Activated T-helper 2 cell treated with anti-CD3 and anti-CD28 coated beads, Interferon-gamma antibody, Interleukin-2, Interleukin-4, amounts not matched to agents 10 μg/mL and 5 μg/mL and 100 μg/mL, durations not matched to agents 14 hours and 24 hours and 36 hours (primary cell): ENCODE data around the gene CEP170B. TPM values are rescaled to one million over a fixed set of nuclear protein-coding genes. Genes with fewer than 3 reads are reported as not detected.
"Not testable (repeated sequence)": the region's sequence is repeated elsewhere in the genome, so short reads cannot be mapped to it uniquely, and the experiment has no call there.

Source experiments
- DNase-seq: peaks from one replicate; pipeline ENCODE4 v3.0.0; 2021; ENCODE audit warnings: low spot score
- H3K27ac Mint-ChIP-seq: one replicate; pipeline ENCODE4 v1.8.0; 2021; ENCODE audit warnings: mixed read lengths
- H3K27me3 Mint-ChIP-seq: one replicate; pipeline ENCODE4 v1.8.0; 2021; ENCODE audit warnings: low read depth, mixed read lengths
- H3K36me3 Mint-ChIP-seq: one replicate; pipeline ENCODE4 v1.8.0; 2021; ENCODE audit warnings: low read depth, mixed read lengths
- H3K4me1 Mint-ChIP-seq: one replicate; pipeline ENCODE4 v1.8.0; 2021; ENCODE audit warnings: low read depth, mixed read lengths
- H3K4me3 Mint-ChIP-seq: one replicate; pipeline ENCODE4 v1.8.0; 2021; ENCODE audit warnings: low read depth, mild to moderate bottlenecking, moderate library complexity, mixed read lengths
- H3K9me3 Mint-ChIP-seq: one replicate; pipeline ENCODE4 v1.8.0; 2021; ENCODE audit warnings: mixed read lengths
- intact Hi-C: fragments of 100-400 bp; cut with micrococcal nuclease; formaldehyde crosslinking; loops from one replicate; pipeline ENCODE4 v1.15.1; 2023
- total RNA-seq: library from RNA; stranded (reverse); gene quantifications from 2 replicates; pipeline ENCODE4 v1.2.3, GENCODE V29; 2022

The CEP170B gene
- total RNA-seq, 1 donor from 2014 or later = 8.5 TPM

GRCh38 chr14:104897330-104898194 lies 32.5 kb downstream of the CEP170B start:
- H3K27ac Mint-ChIP-seq = no peak overlapping the region
- no peak overlapping the region for H3K4me3 Mint-ChIP-seq
- no peak for DNase-seq
- intact Hi-C loops = no loop called here
- peaks cover 1% of the 10 kb centered on the region for H3K4me1 Mint-ChIP-seq
- H3K27me3 Mint-ChIP-seq = peaks cover 8% of the 10 kb centered on the region
- no peaks in the 10 kb centered on the region for H3K36me3 Mint-ChIP-seq
- no peaks in the 10 kb centered on the region for H3K9me3 Mint-ChIP-seq

- DNase-seq = no peak
- peaks cover 8% of the 10 kb centered on the region for H3K27me3 Mint-ChIP-seq
- peaks cover 1% of the 10 kb centered on the region for H3K4me1 Mint-ChIP-seq
- H3K4me3 Mint-ChIP-seq = no peak overlapping the region
- H3K36me3 Mint-ChIP-seq = no peaks in the 10 kb centered on the region
- intact Hi-C loops = no loop called here
- H3K27ac Mint-ChIP-seq = no peak overlapping the region
- H3K9me3 Mint-ChIP-seq = no peaks in the 10 kb centered on the region
Measured at GRCh38 chr14:104898195-104898558, 33.1 kb downstream of the CEP170B start.

GRCh38 chr14:104898870-104899510 lies 33.9 kb downstream of the CEP170B start:
- no peaks in the 10 kb centered on the region for H3K9me3 Mint-ChIP-seq
- DNase-seq = no peak
- peaks cover 16% of the 10 kb centered on the region for H3K27me3 Mint-ChIP-seq
- H3K36me3 Mint-ChIP-seq = no peaks in the 10 kb centered on the region
- H3K4me3 Mint-ChIP-seq = no peak overlapping the region
- peaks cover 1% of the 10 kb centered on the region for H3K4me1 Mint-ChIP-seq
- H3K27ac Mint-ChIP-seq = no peak overlapping the region
- intact Hi-C loops = no loop called here

- intact Hi-C loops = no loop called here
- Mint-ChIP-seq H3K4me3 (no peak overlapping the region), H3K9me3 (no peaks in the 10 kb centered on the region), H3K4me1 (peaks cover 1% of the 10 kb centered on the region), H3K27ac (no peak overlapping the region), H3K27me3 (peaks cover 24% of the 10 kb centered on the region), H3K36me3 (no peaks in the 10 kb centered on the region)
- no peak for DNase-seq
Measured at GRCh38 chr14:104899781-104900180, 34.7 kb downstream of the CEP170B start.

GRCh38 chr14:104900639-104901512 lies 35.8 kb downstream of the CEP170B start:
- H3K4me1 Mint-ChIP-seq = peaks cover 1% of the 10 kb centered on the region
- intact Hi-C loops = no loop called here
- H3K36me3 Mint-ChIP-seq = no peaks in the 10 kb centered on the region
- H3K4me3 Mint-ChIP-seq = no peak overlapping the region
- H3K27ac Mint-ChIP-seq = no peak overlapping the region
- H3K9me3 Mint-ChIP-seq = no peaks in the 10 kb centered on the region
- H3K27me3 Mint-ChIP-seq = peaks cover 25% of the 10 kb centered on the region
- DNase-seq = no peak

- peaks cover 27% of the 10 kb centered on the region for H3K27me3 Mint-ChIP-seq
- DNase-seq = no peak
- H3K4me1 Mint-ChIP-seq = peaks cover 1% of the 10 kb centered on the region
- H3K9me3 Mint-ChIP-seq = no peaks in the 10 kb centered on the region
- H3K4me3 Mint-ChIP-seq = no peak overlapping the region
- no peaks in the 10 kb centered on the region for H3K36me3 Mint-ChIP-seq
- H3K27ac Mint-ChIP-seq = no peak overlapping the region
- intact Hi-C loops = no loop called here
Measured at GRCh38 chr14:104903990-104904389, 38.9 kb downstream of the CEP170B start.

- H3K27ac Mint-ChIP-seq, H3K9me3 Mint-ChIP-seq, H3K36me3 Mint-ChIP-seq, H3K4me3 Mint-ChIP-seq, H3K4me1 Mint-ChIP-seq, DNase-seq, intact Hi-C loops: not testable (repeated sequence)
- peaks cover 27% of the 10 kb centered on the region for H3K27me3 Mint-ChIP-seq
Measured at GRCh38 chr14:104904650-104905578, 39.8 kb downstream of the CEP170B start.

GRCh38 chr14:104905579-104905933 lies 40.5 kb downstream of the CEP170B start:
- intact Hi-C loops, H3K9me3 Mint-ChIP-seq, H3K4me1 Mint-ChIP-seq, DNase-seq, H3K36me3 Mint-ChIP-seq, H3K27ac Mint-ChIP-seq, H3K4me3 Mint-ChIP-seq: not testable (repeated sequence)
- H3K27me3 Mint-ChIP-seq = peaks cover 27% of the 10 kb centered on the region

- intact Hi-C loops = no loop called here
- H3K36me3 Mint-ChIP-seq = no peaks in the 10 kb centered on the region
- DNase-seq = no peak
- H3K4me1 Mint-ChIP-seq = no peaks in the 10 kb centered on the region
- no peak overlapping the region for H3K4me3 Mint-ChIP-seq
- peaks cover 17% of the 10 kb centered on the region for H3K27me3 Mint-ChIP-seq
- peaks cover 4% of the 10 kb centered on the region for H3K9me3 Mint-ChIP-seq
- no peak overlapping the region for H3K27ac Mint-ChIP-seq
Measured at GRCh38 chr14:104908303-104908702, 43.2 kb downstream of the CEP170B start.

GRCh38 chr14:104912053-104912452 lies 47.0 kb downstream of the CEP170B start:
- intact Hi-C loops = no loop called here
- peaks cover 16% of the 10 kb centered on the region for H3K27me3 Mint-ChIP-seq
- H3K9me3 Mint-ChIP-seq = peaks cover 4% of the 10 kb centered on the region

GRCh38 chr14:104913435-104913834 lies 48.4 kb downstream of the CEP170B start:
- intact Hi-C loops = no loop called here
- no peak for DNase-seq
- Mint-ChIP-seq H3K36me3 (no peaks in the 10 kb centered on the region), H3K27ac (no peak overlapping the region), H3K4me3 (no peak overlapping the region), H3K4me1 (no peaks in the 10 kb centered on the region), H3K9me3 (peaks cover 4% of the 10 kb centered on the region), H3K27me3 (peaks cover 17% of the 10 kb centered on the region)

More at GRCh38 chr14:104912053-104912452, 47.0 kb downstream of the CEP170B start:
- DNase-seq = no peak
- Mint-ChIP-seq H3K4me1 (no peaks in the 10 kb centered on the region), H3K36me3 (no peaks in the 10 kb centered on the region), H3K4me3 (no peak overlapping the region), H3K27ac (no peak overlapping the region)

- peaks cover 1% of the 10 kb centered on the region for H3K9me3 Mint-ChIP-seq
- H3K4me1 Mint-ChIP-seq = peaks cover 2% of the 10 kb centered on the region
- no peak overlapping the region for H3K4me3 Mint-ChIP-seq
- no peak for DNase-seq
- peaks cover 30% of the 10 kb centered on the region for H3K27me3 Mint-ChIP-seq
- intact Hi-C loops = no loop called here
- no peak overlapping the region for H3K27ac Mint-ChIP-seq
- no peaks in the 10 kb centered on the region for H3K36me3 Mint-ChIP-seq
Measured at GRCh38 chr14:104917116-104917515, 52.0 kb downstream of the CEP170B start.
